Measurements from ENCODE around the gene GPR84.

GRCh38 chr12:54388237-54389133, 24.2 kb upstream of the GPR84 start:
- TF ChIP-seq, protein P1, sequence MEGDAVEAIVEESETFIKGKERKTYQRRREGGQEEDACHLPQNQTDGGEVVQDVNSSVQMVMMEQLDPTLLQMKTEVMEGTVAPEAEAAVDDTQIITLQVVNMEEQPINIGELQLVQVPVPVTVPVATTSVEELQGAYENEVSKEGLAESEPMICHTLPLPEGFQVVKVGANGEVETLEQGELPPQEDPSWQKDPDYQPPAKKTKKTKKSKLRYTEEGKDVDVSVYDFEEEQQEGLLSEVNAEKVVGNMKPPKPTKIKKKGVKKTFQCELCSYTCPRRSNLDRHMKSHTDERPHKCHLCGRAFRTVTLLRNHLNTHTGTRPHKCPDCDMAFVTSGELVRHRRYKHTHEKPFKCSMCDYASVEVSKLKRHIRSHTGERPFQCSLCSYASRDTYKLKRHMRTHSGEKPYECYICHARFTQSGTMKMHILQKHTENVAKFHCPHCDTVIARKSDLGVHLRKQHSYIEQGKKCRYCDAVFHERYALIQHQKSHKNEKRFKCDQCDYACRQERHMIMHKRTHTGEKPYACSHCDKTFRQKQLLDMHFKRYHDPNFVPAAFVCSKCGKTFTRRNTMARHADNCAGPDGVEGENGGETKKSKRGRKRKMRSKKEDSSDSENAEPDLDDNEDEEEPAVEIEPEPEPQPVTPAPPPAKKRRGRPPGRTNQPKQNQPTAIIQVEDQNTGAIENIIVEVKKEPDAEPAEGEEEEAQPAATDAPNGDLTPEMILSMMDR (IDR thresholded peaks at IDR 0.05; ENCODE audit: low read length), result no peak
- TF ChIP-seq EZH2 (optimal IDR thresholded peaks at IDR 0.05; ENCODE audit: low read depth, low read length) (no peak), EZH2phosphoT487 (IDR thresholded peaks at IDR 0.05; ENCODE audit: low read length) (no peak)

Data from MM.1S (cell line).